Fibroblast of the aortic adventitia (primary cell): ENCODE data around the gene SYCP3. TPM values are rescaled to one million over a fixed set of nuclear protein-coding genes. Genes with fewer than 3 reads are reported as not detected.

Experiments
- DNase-seq: peaks from one replicate; pipeline ENCODE4 v3.0.0-alpha.2; 2010; ENCODE audit warnings: low read depth
- H3K4me3 ChIP-seq: 2 replicates; pipeline ENCODE4 v1.5.1; 2011; ENCODE audit warnings: low read depth, mild to moderate bottlenecking, control low read depth, low read length, moderate library complexity
- total RNA-seq: library from RNA; depleted of rRNA; stranded (reverse); fragments of >200 nt; gene quantifications from 2 replicates; pipeline ENCODE4 v1.2.3, GENCODE V29; 2012; ENCODE audit warnings: low replicate concordance
- TF ChIP-seq, protein P1 (sequence below): IDR thresholded peaks from 2 replicates; pipeline ENCODE4 v1.5.1; 2011; ENCODE audit warnings: mild to moderate bottlenecking, low read length, control low read depth, inconsistent platforms; ENCODE audit not compliant: insufficient read depth

Gene SYCP3
- total RNA-seq, 1 donor: 0.18 TPM

DNA sequence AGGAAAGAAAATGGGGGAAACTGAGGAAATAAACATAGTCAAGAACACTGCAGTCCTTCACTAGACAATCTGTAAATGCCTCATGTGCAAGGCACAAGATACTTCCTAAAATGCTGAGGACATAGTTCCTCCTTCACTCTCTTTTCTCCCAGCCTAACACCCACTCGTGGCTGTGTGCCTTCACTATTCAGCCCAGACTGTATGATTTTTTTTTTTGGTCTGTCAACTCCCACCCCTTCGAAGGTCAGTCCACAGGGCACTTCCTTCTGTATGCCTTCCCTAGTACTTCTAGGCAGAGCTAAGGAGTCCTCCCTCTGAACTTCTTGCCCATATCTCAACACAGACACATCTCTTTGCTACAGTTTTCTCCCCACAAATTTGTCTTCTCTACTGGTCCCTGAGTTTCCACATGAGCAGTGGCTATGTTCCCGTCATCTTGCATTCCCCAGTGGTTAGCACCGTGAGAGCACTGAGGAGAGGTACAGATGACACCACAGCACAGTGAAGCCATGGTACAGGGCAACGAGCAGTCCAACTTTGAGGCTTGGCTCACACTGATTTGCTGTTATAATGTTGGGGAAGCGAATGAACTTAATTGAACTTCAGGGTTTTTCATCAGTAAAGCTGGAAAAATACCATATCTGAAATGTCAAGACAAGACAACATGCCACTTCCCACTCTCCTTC, 24.1 kb upstream of the SYCP3 start:
- TF ChIP-seq, protein P1, sequence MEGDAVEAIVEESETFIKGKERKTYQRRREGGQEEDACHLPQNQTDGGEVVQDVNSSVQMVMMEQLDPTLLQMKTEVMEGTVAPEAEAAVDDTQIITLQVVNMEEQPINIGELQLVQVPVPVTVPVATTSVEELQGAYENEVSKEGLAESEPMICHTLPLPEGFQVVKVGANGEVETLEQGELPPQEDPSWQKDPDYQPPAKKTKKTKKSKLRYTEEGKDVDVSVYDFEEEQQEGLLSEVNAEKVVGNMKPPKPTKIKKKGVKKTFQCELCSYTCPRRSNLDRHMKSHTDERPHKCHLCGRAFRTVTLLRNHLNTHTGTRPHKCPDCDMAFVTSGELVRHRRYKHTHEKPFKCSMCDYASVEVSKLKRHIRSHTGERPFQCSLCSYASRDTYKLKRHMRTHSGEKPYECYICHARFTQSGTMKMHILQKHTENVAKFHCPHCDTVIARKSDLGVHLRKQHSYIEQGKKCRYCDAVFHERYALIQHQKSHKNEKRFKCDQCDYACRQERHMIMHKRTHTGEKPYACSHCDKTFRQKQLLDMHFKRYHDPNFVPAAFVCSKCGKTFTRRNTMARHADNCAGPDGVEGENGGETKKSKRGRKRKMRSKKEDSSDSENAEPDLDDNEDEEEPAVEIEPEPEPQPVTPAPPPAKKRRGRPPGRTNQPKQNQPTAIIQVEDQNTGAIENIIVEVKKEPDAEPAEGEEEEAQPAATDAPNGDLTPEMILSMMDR: no peak
- no peak for DNase-seq
- H3K4me3 ChIP-seq: no peak overlapping the region

DNA sequence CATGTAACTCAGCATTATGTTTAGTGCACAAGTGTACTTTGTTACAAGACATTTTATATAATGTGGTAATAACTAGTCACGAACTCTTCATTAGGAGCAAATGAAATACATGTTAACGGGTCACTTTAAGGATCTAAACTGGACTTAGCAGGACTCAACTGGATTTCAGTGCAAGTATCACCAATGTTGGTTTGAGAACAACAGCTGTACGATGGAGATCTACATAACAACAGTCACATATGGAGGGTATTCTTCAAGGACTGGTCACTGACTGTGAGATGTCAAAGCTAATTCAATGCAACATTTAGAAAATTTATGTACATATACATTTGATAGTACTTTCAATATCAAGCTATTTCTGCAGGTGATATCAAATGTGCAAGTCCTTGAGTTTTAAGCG, 22.5 kb upstream of the SYCP3 start:
- DNase-seq: no peak
- TF ChIP-seq, protein P1: no peak

DNA sequence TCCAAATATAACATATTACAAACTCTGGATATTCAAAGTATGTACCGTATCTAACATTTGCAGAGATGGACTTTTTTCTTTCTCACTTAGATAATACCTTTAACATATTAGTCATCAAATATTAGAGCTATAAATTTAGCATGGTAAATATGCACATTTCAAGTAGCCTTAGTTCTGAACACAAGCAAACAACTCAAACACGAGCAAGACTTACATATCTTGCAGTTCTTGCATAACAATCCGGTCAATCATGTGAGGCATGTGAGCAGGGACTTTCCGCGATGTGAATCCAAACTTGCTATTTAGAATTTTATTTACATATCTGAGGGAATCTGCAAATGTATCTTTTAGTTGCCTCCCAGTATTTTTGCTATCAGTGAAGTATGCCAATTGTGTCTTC, 22.1 kb upstream of the SYCP3 start:
- TF ChIP-seq, protein P1: no peak
- no peak overlapping the region for H3K4me3 ChIP-seq
- no peak for DNase-seq

More for the DNA sequence above, 22.5 kb upstream of the SYCP3 start:
- H3K4me3 ChIP-seq: no peak overlapping the region

DNA sequence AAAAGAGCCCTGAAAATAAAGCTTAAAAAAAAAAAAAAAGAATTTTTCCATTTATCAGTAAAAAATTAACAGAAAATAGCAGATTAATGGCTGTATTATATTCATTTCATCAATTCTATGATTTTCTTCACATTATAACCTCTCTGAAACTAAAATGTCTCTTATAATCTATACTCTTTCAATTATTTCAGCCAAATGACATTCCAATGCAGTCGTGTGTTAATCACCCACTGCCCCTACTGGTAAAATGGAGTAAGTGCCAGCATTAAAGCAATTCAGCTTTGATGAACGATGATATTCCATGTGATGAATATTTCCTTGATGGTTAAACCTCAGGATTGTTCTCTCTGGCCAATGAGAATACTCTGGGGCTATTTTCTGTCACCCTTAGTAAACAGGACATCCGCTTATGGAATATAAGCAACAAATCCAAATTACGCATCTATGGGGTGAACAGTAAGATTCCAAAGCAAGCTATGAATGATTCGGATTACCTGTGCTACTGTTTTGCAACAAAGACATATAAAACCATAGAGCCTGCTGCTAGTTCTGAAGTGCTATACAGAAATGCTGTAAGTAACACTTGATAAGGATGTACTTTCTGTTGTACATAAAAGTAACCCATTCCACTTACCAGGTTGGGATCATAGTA, 20.3 kb upstream of the SYCP3 start:
- peak; percentile 47 for DNase-seq
- no peak overlapping the region for H3K4me3 ChIP-seq
- TF ChIP-seq, protein P1: peak; percentile 85

DNA sequence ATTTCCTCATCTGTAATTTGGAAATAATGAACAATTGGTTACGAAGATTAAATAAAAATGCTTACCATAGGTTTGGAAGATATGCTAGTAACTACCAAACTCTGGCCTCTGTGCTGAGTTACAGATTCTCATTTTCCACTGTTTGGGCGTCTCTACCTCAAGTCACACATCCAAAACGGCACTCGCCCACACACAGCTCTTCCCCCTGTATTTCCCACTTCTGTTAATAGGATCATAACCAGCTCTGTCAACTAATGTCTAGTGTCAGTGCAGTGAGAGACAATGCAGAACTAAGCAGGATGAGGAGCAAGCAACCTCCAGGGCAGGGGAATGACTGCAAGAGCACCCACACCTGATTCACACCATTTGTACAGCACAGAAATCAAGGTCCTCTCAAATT, 10.9 kb upstream of the SYCP3 start:
- H3K4me3 ChIP-seq: no peak overlapping the region
- no peak for DNase-seq
- TF ChIP-seq, protein P1: no peak

DNA sequence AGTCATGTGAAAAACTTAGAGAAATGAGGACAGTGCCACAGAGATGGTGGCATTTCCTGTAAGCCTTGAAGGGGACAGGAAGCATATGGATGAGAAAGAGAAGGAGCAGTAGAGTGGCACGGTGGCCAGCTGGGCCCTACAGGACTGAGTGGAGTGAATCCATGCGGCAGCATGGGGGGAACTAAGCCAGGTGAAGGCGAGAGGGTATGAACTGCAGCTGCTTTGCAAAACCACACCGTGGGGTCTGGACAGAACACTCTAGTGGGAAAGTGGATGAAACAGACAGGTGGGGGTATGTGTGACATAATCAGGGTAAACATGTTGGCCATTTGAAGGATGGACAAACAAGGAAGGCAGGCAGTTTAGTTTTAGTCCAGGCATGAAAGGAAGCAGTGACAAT, 10.4 kb upstream of the SYCP3 start:
- DNase-seq: no peak
- TF ChIP-seq, protein P1: no peak
- H3K4me3 ChIP-seq: no peak overlapping the region
